Thoracic aorta (tissue), 2 donors: ENCODE results near the gene ZKSCAN3. TPM values are rescaled to one million over a fixed set of nuclear protein-coding genes. Genes with fewer than 3 reads are reported as not detected.
"Not testable (repeated sequence)": the region's sequence is repeated elsewhere in the genome, so short reads cannot be mapped to it uniquely, and the experiment has no call there.

Experiments
- ATAC-seq: fragments of 150-250 bp; one replicate; pipeline ENCODE4 v1.8.0; 2017; ENCODE audit warnings: low read depth; ENCODE audit not compliant: insufficient number of reproducible peaks, low FRiP score
- DNase-seq: peaks from one replicate; pipeline ENCODE4 v3.0.0-alpha.2; 2020; ENCODE audit warnings: low spot score
- H3K27ac ChIP-seq, 2 donors: fragments of 200-600 bp; sonication (generic); 1 replicate in 1 of 2; 2 replicates in 1 of 2; pipeline ENCODE4 v1.5.1; 2016; ENCODE audit warnings: mild to moderate bottlenecking in 2 of 2, moderate library complexity in 2 of 2
- H3K27me3 ChIP-seq: fragments of 200-600 bp; sonication (generic); replicated peaks from 2 replicates; pipeline ENCODE4 v1.6.0; 2016; ENCODE audit warnings: mild to moderate bottlenecking; ENCODE audit not compliant: insufficient read depth
- H3K36me3 ChIP-seq: fragments of 200-600 bp; sonication (generic); one replicate; pipeline ENCODE4 v1.5.1; 2016
- H3K4me1 ChIP-seq, 2 donors: fragments of 200-600 bp; sonication (generic); 1 replicate in 1 of 2; 2 replicates in 1 of 2; pipeline versions ENCODE4 v1.5.1 to v1.6.0; 2016; ENCODE audit warnings: low read depth in 2 of 2, mild to moderate bottlenecking in 1 of 2; ENCODE audit not compliant: control insufficient read depth in 1 of 2
- H3K4me3 ChIP-seq: fragments of 200-600 bp; sonication (generic); 2 replicates; pipeline ENCODE4 v1.5.1; 2016; ENCODE audit warnings: mild to moderate bottlenecking
- H3K9me3 ChIP-seq: fragments of 200-600 bp; sonication (generic); 2 replicates; pipeline ENCODE4 v1.5.1; 2016
- total RNA-seq, 2 donors: library from RNA; depleted of rRNA; stranded (reverse); fragments of >200 nt; gene quantifications; one replicate each; pipeline versions ENCODE4 v1.1.0 to v1.2.3, GENCODE V29; 2016
- TF ChIP-seq, protein P1 (sequence below): fragments of 200-600 bp; sonication (generic); IDR thresholded peaks from one replicate; pipeline ENCODE4 v1.5.1; 2019; ENCODE audit warnings: antibody characterized with exemption

Gene ZKSCAN3
- total RNA-seq, 2 donors from 2014 or later: 3.4 to 4.5 TPM

DNA sequence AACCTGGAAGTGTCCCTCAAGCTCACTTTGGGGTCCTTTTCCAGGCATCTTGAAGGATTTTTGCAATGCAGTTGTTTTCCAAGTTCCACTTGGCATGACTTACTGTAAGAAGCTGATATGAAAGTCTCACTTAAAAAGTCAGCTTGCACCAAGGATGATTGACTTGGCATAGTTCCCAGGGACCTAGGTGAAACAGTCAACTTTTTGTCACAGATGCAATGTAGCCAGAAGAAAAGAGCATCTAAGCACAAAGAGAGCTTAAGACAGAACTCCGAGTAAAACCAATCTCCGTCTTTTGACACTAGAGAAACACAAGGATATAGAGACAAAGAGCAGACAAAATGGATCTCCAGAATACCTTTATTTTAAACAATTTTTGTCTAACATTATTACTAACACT is 52.5 kb downstream of the ZKSCAN3 start:
- Histone ChIP-seq H3K9me3 (no peaks in the 10 kb centered on the region), H3K27me3 (no peaks in the 10 kb centered on the region), H3K4me1 (peaks cover 9 to 16% of the 10 kb centered on the region in 2 donors), H3K27ac (no peak overlapping the region), H3K4me3 (no peak overlapping the region), H3K36me3 (no peaks in the 10 kb centered on the region)
- no peak for ATAC-seq
- no peak for DNase-seq
- TF ChIP-seq, protein P1, sequence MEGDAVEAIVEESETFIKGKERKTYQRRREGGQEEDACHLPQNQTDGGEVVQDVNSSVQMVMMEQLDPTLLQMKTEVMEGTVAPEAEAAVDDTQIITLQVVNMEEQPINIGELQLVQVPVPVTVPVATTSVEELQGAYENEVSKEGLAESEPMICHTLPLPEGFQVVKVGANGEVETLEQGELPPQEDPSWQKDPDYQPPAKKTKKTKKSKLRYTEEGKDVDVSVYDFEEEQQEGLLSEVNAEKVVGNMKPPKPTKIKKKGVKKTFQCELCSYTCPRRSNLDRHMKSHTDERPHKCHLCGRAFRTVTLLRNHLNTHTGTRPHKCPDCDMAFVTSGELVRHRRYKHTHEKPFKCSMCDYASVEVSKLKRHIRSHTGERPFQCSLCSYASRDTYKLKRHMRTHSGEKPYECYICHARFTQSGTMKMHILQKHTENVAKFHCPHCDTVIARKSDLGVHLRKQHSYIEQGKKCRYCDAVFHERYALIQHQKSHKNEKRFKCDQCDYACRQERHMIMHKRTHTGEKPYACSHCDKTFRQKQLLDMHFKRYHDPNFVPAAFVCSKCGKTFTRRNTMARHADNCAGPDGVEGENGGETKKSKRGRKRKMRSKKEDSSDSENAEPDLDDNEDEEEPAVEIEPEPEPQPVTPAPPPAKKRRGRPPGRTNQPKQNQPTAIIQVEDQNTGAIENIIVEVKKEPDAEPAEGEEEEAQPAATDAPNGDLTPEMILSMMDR: no peak

DNA sequence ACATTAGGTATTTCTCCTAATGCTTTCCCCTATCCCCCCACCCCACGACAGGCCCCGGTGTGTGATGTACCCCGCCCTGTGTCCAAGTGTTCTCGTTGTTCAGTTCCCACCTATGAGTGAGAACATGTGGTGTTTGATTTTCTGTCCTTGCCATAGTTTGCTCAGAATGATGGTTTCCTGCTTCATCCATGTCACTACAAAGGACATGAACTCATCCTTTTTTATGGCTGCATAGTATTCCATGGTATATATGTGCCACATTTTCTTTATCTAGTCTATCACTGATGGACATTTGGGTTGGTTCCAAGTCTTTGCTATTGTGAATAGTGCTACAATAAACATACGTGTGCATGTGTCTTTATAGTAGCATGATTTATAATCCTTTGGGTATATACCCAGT is 54.2 kb downstream of the ZKSCAN3 start:
- H3K27ac ChIP-seq, H3K4me1 ChIP-seq, ATAC-seq, H3K36me3 ChIP-seq, H3K9me3 ChIP-seq, H3K27me3 ChIP-seq, DNase-seq, H3K4me3 ChIP-seq: not testable (repeated sequence)

DNA sequence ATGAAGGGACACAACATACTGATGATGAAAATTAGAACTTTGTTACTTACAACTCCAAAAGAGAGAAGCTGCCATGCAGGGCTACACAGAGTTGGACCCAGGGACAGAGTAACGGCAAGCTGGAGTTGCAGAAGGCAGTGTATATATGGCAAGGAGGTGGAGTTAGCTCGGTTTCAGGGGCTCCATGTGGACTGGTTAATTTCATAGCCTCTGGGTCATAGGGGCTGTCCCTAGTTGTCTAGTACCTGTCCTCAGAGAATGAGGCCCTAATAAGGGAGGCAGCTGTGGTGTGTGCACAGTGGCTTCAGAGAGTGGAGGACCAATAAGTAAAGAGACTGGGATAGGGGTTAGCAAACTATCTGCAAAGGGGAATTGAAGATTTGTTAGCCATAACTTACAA is 57.7 kb downstream of the ZKSCAN3 start:
- TF ChIP-seq, protein P1: no peak
- no peaks in the 10 kb centered on the region for H3K4me1 ChIP-seq
- H3K4me3 ChIP-seq: no peak overlapping the region
- no peak for DNase-seq
- H3K36me3 ChIP-seq: no peaks in the 10 kb centered on the region
- no peaks in the 10 kb centered on the region for H3K9me3 ChIP-seq
- no peak for ATAC-seq
- no peak overlapping the region for H3K27ac ChIP-seq
- H3K27me3 ChIP-seq: no peaks in the 10 kb centered on the region

DNA sequence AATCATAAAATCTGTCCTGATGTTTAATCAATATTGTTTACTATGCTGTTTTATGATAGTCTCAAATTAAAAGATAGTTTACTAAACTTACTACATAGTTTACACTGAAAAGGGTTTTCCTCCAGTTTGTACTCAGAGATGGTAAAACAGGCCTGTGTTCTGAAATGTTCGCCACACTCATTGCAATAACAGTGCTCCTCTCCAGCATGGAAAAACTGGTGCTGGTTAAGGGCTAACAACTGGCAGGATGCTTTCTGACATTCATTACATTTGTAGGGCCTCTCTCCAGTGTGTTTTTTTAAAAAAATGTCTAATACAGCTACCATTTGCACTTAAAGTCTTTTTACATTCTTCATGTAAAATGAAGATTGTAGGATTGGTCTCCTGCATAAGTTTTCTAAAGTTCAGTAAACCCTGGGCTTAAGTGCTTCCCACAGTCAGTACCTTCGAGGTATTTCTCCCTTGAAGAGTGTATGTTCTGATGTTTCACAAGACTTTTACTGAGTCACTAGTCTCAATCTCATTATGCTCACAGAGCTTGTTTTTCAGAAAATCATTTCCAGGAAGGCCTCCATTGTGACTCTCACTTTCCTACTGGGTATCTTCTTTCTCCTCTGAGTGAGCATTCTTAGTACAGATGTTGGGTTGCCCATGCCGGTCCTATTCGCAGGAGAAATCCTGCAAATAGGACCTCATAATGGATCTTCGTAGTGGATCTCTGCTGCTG is 58.5 kb downstream of the ZKSCAN3 start:
- TF ChIP-seq, protein P1: no peak
- no peak for ATAC-seq

DNA sequence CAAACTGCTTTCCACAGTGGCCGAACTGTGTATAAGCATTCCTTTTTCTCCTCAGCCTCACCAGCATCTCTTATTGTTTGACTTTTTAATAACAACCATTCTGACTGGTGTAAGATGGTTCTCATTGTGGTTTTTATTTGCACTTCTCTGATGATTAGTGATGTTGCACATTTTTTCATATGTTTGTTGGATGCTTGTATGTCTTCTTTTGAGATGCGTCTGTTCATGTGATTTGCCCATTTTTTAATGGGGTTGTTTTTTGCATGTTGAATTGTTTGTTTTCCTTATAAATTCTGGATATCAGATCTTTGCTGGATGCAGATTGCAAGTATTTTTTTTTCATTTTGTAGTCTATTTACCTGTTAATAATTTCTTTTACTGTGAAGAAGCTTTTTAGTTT is 61.0 kb downstream of the ZKSCAN3 start:
- H3K4me1 ChIP-seq: no peaks in the 10 kb centered on the region
- DNase-seq: no peak
- H3K27me3 ChIP-seq: no peaks in the 10 kb centered on the region
- H3K9me3 ChIP-seq: no peaks in the 10 kb centered on the region
- no peak overlapping the region for H3K4me3 ChIP-seq
- H3K36me3 ChIP-seq: no peaks in the 10 kb centered on the region
- no peak for ATAC-seq
- no peak overlapping the region for H3K27ac ChIP-seq
- TF ChIP-seq, protein P1: no peak

More for the DNA sequence above, 58.5 kb downstream of the ZKSCAN3 start:
- H3K9me3 ChIP-seq: no peaks in the 10 kb centered on the region
- H3K4me3 ChIP-seq: no peak overlapping the region
- no peak for DNase-seq
- H3K4me1 ChIP-seq: no peaks in the 10 kb centered on the region
- no peaks in the 10 kb centered on the region for H3K27me3 ChIP-seq
- no peak overlapping the region for H3K27ac ChIP-seq
- H3K36me3 ChIP-seq: no peaks in the 10 kb centered on the region

DNA sequence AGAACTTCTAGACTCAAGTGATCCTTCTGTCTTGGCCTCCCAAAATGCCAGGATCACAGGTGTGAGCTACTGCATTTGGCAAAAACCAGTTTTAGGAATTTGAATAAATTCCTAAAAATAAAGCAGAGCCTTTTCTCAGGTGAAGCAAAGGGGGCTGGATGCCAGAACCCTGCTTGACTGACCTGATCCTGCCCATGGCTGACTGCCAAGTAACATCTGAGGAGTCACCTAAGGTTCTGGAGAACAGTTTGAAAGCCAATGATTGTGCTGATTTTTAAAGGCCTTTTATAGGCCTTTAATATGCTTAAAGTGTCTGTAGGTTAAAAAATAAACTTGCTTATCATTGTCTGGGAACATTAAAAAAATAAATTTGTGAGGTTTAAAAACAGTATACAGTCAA is 63.9 kb downstream of the ZKSCAN3 start:
- Histone ChIP-seq H3K9me3 (no peaks in the 10 kb centered on the region), H3K4me3 (no peak overlapping the region), H3K36me3 (no peaks in the 10 kb centered on the region), H3K27ac (no peak overlapping the region), H3K27me3 (no peaks in the 10 kb centered on the region), H3K4me1 (no peaks in the 10 kb centered on the region)
- TF ChIP-seq, protein P1: no peak
- ATAC-seq: no peak
- no peak for DNase-seq
